Activated CD4-positive, alpha-beta T cell treated with anti-CD3 and anti-CD28 coated beads for 1 hour (primary cell): ENCODE data around the gene ZDHHC11.
"Not testable (repeated sequence)": the region's sequence is repeated elsewhere in the genome, so short reads cannot be mapped to it uniquely, and the experiment has no call there.

ENCODE experiments used
- DNase-seq: peaks from one replicate; pipeline ENCODE4 v3.0.0-alpha.2; 2020

The ZDHHC11 gene

GRCh38 chr5:774304-774703 lies 76.5 kb downstream of the ZDHHC11 start:
- DNase-seq = peak; percentile 9

- peak; percentile 8 for DNase-seq
Measured at GRCh38 chr5:773517-774264, 77.1 kb downstream of the ZDHHC11 start.

- peak; percentile 5 for DNase-seq
Measured at GRCh38 chr5:772931-773330, 77.9 kb downstream of the ZDHHC11 start.

DNA sequence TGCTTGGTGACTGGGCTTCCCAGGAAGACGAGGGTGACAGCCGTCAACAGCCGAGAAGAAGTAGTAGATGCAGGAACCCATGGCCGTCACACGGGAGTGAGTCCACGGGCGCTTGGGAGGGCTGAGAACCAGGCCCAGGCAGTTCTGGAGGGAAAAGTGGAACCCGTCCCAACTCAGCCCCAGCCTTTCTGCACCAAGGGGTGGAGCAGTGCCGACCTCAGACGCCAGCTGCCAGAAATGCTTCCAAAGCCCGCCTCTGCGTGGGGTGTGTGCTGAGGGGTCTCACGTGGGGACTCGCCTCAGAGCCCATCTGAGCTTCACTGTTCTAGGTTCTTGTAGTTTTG lies 78.3 kb downstream of the ZDHHC11 start:
- DNase-seq = peak; percentile 5

DNA sequence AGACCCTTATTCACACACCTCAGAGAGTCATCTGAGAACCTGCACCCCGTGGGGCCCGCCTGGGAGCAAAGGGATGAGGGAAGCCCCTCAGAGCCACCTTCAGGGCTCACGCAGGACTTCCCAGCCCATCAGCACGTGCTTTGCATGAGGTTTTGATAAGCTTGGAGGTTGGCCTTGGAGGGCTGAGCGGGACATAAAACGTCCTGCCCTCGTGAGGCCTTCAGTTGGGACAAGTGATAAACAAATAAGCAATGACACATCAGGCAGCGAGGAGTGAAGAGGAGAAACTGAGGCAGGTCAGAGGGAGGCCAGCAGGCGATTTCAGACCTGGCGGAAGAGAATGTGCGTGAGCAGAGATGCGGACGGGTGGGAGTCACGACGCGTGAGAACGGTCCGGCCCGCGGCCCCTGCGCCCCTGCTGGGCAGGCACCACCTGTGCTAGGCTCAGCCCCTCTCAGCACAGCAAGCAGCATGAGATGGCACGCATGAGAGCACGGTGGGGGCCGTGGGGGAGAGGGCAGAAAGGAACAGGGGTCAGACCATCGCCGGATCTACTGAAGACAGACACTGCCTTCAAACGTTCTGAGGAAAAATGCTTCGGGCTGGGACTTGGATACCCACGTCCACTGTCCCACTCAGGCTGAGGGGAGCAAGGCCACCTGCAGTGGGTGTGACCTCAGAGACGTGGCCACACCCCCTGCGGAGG lies 78.8 kb downstream of the ZDHHC11 start:
- peak; percentile 5 for DNase-seq

DNA sequence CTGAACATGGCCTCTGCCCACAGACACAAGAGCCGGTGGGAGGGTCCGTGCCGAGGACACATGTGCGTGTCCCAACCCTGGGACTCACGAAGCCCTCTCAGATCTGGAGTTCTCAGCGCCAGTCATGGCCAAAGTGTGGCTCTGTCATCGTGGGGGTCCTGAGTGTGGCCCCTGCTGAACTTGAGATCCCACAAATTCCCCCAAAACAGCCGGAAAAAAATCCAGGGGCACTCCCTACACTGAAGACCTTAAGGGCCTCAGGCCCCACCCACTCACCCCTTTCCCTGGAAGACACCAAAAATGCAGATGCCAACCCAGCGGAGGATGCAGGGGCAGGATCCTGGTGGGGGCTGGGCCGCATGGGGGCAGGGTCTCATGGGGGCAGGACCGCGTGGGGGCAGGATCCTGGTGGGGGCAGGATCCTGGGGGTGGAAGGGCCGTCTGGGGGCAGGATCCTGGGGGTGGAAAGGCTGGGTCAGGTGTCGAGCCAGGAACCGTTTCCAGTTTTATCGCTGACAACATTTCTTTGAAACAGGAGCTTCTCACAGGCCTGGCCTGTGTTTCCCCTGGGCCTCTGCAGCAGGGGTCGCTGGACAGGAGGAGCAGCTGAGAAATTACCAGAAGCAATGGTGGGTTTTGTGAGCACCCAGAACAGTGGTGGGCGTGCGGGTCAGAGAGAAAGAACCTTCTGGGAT lies 79.6 kb downstream of the ZDHHC11 start:
- peak; percentile 7 for DNase-seq

- peak; percentile 8 for DNase-seq
Measured at GRCh38 chr5:770585-770984, 80.2 kb downstream of the ZDHHC11 start.

- DNase-seq = peak; percentile 7
Measured at GRCh38 chr5:769485-770145, 81.2 kb downstream of the ZDHHC11 start.

GRCh38 chr5:766666-767431 lies 83.9 kb downstream of the ZDHHC11 start:
- no peak for DNase-seq

GRCh38 chr5:765948-766631 lies 84.7 kb downstream of the ZDHHC11 start:
- DNase-seq = peak; percentile 8

DNA sequence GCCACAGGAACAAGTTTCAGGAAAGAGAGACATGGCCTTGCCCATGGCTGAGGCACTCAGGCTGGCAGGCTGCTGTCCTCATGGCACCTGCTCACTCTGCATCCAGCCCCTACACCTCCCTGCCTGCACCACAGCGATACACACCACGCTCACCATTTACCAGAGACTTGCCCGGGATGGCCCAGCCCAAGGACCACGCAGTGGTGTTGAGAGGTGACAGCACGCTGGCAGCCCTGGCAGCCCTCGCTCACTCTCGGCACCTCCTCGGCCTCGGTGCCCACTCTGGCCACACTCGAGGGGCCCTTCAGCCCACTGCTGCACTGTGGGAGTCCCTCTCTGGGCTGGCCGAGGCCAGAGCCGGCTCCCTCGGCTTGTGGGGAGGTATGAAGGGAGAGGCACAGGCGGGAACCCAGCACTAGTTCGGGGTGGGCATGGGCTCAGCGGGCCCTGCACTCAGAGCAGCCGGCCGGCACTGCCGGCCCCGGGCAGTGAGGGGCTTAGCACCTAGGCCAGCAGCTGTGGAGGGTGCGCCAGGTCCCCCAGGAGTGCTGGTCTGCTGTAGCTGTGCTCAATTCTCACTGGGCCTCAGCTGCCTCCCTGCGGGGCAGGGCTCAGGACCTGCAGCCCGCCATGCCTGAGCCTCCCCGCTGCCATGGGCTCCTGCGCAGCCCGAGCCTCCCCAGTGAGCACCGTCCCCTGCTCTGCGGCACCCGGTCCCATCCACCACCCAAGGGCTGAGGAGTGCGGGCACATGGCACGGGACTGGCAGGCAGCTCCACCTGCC lies 86.6 kb downstream of the ZDHHC11 start:
- DNase-seq = no peak

GRCh38 chr5:763397-763796 lies 87.4 kb downstream of the ZDHHC11 start:
- no peak for DNase-seq

DNA sequence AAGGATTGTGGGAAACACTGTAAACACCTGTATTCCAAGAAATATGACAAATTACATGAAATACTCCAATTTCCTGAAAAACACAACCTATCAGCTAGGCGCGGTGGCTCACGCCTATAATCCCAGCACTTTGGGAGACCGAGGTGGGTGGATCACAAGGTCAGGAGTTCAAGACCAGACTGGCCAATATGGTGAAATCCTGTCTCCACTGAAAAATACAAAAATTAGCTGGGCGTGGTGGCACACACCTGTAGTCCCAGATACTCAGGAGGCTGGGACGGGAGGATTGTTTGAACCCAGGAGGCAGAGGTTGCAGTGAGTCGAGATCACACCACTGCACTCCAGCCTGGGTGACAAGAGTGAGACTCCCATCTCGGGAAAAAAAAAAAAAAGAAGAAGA lies 87.8 kb downstream of the ZDHHC11 start:
- not testable (repeated sequence) for DNase-seq

DNA sequence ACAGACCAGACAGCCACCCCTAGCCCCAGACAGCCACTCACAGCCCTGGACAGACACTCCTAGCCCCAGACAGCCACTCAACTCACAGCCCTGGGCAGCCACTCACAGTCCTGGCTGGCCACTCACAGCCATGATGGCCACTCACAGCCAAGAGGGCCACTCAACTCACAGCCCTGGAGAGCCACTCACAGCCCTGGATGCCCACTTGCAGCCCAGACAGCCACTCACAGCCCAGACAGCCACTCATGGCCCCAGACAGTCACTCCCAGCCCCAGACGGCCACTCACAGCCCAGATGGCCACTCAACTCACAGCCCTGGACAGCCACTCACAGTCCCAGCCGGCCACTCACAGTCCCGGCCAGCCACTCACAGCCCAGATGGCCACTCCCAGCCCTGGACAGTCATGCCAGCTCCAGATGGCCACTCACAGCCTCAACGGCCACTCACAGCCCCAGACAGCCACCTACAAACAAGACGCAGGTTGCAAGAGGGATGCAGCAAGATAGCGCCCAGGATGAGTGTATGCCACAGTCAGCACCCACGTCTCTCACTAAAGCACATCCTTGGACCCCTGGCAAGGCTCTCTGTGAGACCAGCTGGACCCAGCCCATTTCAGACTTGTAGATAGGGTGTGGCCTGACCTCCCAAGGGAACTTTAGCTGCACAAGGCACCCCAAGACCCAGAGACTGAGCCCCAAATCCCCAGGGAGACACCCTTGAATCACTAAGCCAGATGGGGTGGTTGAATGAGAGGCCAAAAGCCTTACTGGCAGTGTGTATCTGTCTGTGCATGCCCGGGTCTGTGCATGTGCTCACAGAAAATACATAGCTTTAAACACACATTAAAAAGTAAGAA lies 88.7 kb downstream of the ZDHHC11 start:
- no peak for DNase-seq

- DNase-seq = peak; percentile 8
Measured at GRCh38 chr5:761059-761771, 89.6 kb downstream of the ZDHHC11 start.

DNA sequence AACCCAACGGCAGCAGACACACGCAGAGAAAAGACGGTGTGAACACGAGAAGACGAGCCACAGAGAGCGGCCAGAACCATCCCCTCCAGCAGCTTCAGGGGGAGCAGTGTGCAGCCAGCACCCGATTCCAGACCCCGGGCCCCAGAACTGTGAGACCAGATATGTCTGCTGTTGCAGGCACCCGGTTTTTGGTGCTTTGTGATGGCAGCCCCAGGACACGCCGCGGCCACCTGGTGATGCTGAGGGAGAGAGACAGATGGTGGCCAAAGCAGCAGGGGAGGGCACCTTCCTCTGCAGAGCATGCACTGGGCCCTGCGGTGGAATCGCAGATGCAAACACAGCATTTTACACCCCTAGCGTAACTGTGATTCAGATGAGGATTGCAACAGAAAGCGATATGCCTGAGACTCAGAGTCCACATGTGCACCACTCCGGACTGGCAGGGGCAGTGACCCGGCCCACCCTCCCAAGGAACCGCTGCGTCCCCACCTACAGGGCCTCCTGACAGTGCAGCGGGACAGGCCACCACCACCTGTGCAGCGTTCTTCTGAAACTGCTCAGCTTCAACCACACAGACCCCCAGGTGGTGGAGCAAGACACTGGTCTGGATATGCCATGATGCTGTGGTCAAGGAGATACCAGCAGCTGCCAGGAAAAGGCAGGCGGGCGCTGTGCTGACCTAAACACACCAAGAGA lies 90.3 kb downstream of the ZDHHC11 start:
- DNase-seq = peak; percentile 7

DNA sequence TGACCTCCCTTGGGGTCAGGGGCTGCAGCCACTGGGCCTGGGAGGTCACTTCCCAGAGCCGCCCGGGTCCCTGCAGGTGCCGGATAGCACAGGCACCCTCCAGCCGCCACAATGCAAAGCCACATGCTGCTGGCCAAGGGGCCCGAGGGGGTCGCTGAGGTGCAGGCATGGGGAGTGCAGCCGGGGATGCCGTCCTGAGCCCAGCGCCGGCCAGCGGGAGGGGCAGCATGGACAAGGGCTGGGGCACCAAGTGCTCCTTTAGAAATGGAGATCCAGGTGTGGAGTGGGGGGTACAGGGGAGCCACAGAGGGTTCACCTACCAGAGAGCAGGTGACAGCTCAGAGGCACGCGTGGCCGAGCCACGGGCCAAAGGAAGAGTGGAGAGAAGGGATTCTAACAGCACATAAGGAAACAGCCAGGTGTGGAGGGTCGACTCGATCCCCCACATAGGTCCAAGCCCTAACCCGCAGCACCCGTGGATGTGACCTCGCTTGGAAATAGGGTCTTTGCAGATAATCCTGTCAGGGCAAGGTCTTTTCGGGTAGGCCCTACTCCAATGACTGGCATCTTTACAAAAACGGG lies 90.9 kb downstream of the ZDHHC11 start:
- peak; percentile 9 for DNase-seq

- peak; percentile 40 for DNase-seq
Measured at GRCh38 chr5:759111-759751, 91.6 kb downstream of the ZDHHC11 start.
